GM18502 (cell line): ENCODE data around the gene LYVE1.

Experiments used
- ATAC-seq: cut with Tn5 transposase; IDR thresholded peaks from one replicate; pipeline ENCODE4 v1.9.1; 2021; ENCODE audit warnings: mild to moderate bottlenecking; ENCODE audit not compliant: unreplicated experiment, poor library complexity

Gene LYVE1

DNA sequence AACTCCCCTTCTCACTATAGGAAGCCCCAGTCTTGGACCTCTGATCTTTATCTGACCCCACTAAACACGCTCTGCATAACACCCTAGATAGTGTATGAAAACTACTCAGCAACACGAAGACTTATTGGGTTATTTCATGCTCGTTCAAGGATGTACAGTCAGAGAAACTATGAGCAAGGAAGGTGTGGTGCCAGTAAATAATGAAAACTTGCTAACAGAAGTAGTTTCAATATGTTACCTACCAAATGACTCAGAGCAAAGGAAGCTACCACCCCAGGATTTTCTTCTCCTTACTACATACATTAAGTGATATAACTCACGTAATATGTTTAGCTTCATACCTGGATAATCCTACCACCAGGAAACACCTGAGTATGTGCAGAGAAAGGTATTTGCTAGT is 25.9 kb upstream of the LYVE1 start:
- no peak for ATAC-seq

DNA sequence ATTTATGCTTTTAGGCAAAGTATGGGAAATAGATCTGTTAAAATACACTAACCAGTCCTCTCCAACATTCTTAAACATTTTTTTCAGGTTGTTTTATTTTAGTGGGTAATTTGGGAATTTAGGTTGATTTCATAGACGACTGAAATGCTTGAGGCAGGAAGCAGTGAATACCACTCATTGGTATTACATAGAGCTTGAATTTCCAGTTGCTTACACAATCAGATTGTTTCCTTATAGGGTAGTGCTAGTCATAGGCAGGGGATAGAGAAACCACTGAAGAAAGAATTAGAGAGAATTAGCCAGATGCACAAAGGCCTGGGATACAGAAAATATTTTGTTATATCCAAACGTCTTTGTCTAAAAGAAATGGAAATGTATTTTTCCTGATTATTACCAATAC is 23.9 kb upstream of the LYVE1 start:
- no peak for ATAC-seq

DNA sequence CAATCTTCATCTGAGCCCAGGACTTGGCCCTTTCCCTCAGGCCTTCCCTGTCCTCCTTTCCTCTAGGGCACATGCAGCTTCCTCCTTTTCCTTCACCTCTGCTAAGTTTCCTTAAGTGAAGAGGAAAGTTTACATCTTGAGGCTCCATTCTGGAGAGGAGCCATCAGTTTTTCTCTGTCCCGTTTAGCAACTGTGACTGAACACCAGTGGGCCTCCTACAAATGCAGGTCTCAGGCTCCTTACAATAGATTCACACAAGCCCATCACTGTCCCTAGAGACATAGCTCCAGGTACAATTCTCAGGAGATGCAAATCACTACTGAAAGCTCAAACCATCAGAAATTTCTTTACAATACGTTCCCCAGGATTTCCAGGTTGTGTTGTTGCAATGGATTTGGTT is 23.3 kb upstream of the LYVE1 start:
- no peak for ATAC-seq

DNA sequence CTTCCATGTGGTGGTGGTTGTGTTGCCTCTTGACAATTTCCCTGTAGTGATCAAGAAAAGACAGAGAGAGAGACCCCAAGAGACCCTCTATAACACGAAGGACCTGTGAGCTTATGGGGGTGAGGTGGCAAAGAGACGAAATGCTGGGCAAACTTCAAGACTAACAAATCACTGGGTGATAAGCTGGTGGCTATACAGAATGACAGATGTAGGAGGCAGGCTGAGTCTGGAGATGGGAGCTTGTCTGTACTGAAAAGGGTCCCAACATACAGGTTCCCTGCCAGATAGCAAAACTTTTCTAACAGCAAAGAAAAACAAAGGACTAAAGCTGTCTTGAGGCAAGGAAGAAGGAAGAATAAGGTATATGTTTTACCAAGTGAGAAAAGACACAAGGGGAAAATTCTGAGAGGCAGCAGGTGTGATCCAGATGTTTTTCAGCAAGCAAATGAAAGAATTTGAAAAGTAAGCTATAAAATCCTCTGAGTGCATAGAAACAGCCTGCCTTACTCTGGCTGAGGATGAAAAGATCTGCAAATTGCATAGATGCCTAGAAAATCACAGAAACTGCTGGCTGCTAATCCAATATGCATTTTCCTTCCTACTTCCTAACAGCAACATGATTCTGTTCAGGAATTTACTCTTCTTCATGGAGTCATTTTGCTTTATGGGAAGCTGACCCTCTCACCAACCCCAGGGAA is 21.9 kb upstream of the LYVE1 start:
- no peak for ATAC-seq

DNA sequence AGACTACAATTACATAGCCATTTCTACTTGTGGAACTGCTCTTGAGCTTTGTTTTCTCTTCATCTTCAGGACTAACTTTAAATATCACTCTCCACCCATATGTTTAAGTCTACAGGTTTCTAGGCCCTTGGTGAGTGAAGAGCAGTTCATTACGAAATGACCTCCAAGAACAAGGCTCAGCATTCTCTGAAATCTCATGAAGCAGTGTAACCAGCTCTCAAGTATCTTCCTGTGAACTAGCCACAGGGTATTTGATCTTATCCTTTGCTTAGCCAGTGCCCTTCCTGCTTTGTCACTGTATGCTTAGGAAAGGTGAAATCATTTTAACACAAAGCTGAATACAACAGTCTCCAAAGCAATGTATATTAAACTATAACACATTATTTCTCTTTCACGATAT is 20.4 kb upstream of the LYVE1 start:
- no peak for ATAC-seq

DNA sequence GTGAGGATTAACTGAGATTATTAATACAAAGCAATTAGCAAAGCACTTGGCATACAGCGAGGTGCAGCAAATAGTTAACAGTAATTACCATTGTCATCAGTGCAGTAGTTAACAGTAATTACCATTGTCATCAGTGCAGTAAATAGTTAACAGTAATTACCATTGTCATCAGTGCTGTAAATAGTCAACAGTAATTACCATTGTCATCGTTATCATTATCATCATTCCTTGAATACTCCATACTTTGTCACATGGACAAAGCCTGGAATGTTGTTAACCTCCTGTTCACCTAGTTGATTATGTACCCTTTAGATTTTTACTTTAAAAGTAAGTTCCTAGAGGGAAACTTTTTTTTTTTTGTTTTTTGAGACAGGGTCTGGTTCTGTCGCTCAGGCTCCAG is 19.5 kb upstream of the LYVE1 start:
- no peak for ATAC-seq

DNA sequence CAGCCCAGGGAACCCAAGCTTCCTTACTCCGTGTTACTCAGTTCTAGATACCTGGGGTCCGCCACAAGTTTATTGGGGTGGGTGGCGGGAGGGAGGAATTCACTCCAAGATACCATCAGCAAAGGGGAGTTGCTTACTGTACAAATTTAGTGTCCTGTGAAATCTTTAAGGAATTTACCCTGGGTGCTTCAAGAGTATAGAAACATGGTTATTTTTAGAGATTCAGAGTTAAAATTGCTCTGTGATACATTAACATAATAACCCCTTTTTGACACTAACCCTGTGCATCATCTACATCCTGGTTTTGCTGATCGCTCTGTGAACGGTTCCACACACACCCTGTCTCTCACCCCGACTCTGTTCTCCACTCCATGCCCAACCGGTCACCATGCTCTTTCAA is 18.9 kb upstream of the LYVE1 start:
- ATAC-seq = no peak

DNA sequence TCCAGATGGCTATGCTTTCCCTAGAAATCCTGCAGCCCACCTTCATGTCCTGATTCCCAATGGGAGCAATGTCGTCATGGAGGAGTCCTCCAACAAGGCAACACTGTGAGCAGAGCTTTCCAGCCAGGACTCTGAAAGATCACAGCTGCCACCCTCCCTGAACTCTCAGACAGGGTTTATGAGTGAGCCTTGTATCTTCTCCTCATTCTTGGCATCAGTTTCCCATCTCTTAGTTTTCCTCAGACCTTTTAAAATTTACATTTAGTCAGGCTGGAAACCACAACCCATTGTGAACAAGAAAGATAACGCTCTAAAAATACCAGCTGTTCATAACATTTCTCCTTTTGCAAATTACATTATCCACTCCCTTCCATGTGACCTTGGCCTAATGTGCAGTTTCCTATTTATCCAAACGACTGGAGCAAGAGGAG is 15.6 kb upstream of the LYVE1 start:
- no peak for ATAC-seq

DNA sequence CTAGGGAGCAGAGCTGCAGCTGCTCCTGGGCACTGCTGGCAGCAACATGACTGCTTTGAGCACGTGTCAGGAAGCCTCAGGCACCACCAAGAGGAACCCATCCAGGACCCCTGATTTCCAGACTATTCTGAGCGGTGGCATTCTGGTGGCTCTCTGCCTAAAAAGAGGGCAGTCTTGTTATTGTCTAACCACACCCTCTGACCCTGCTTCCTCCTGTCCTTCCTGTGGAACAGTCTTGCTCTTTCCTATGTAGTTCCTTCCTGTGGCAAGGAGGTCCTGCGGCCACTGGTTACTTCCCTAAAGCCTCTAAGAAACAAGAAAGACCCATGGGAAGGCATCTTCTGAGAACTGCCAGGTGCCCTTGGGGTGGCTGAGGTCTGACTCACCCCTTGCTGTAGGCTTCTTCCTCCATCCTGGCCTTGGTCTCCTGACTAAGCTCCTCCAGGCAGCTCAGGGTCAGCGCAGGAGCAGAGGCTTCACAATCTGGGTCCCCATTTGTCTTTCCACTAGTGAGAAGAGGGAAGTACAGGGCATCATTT is 13.1 kb upstream of the LYVE1 start:
- no peak for ATAC-seq

DNA sequence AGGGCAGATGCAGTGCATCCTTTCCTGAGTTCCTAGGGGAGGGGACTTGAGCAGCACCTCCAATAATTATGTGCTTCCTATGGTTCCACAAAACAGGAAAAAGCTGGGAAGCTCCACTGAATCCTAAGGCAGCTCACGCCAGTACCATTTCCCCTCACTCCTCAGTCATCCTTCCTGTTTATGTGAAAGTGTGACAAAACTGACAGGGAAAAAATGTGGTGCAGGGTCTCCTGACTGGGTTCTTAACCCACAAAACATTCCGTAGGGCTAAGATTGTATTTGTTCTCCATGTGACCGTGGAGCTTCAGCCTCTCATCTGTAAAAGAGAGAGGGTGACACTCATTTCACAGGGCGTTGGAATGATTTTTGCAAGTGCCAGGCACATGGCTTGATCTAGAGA is 12.2 kb upstream of the LYVE1 start:
- ATAC-seq = no peak

DNA sequence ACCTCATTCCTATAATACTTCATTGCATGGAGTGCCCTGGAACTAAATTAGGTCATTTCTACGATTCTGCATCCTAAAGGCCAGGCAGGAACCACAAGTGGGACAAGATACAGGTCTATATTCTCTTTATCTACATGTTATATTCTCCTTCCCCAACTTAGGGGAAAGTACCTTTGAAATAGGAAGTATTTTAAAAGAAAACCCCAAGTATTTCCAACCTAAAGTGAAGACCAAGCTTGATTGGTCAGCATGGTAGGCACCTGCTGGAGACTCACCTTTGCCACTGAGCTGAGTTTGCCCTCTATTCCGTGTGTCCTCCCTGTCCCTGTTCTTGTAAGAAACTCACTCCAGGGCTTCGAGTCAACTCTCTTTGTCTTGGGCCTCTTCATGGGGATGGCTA is 11.2 kb upstream of the LYVE1 start:
- no peak for ATAC-seq

DNA sequence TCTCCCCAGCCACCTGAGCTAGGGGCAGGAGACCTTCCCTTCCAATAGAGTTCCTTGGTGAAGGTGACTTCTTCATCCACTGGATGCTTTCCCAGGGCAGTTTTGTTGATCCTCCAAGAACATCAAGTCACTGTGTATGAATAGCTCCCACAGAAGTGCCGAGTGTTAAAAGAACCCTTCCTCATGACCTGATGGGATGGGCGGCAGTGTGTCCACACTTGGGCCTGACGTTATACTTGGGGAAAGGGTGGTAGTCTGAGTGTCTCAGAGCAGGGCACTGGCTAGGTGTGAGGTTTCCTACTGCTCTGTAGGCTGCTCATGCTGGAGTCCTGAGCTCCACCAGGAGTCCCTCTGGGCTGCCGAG is 7.6 kb upstream of the LYVE1 start:
- no peak for ATAC-seq

DNA sequence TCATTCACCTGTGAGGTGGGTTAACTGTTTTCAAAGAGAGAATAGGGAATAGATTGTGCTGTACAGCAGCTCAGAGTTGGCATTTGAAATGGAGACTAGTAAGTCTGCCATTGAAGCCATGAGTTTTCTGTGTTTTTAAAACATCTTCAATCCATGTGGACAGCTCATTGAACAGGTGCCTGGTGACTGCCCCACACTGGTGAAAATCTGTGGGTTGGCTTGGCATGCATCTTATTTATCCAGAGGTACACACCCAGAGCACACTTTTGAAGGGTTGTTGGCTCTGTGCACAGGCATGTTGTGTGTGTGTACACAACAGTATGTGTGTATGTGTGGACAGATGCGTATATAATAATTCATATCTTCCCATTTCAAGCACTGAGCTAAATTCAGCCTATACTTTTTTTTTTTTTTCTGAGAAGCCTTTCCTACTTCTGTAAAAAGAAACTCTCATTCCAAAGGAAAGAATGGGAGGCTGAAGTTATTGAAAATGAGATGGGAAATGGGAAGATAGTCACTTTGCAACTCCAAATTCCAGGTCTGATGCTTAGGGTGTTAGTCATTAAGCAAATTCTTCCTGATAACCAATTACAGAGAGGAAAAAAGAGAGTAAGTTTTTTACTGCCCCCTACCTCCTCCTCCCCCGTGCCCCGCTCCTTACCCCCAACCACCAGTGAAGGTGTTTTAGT is 7.0 kb upstream of the LYVE1 start:
- no peak for ATAC-seq

DNA sequence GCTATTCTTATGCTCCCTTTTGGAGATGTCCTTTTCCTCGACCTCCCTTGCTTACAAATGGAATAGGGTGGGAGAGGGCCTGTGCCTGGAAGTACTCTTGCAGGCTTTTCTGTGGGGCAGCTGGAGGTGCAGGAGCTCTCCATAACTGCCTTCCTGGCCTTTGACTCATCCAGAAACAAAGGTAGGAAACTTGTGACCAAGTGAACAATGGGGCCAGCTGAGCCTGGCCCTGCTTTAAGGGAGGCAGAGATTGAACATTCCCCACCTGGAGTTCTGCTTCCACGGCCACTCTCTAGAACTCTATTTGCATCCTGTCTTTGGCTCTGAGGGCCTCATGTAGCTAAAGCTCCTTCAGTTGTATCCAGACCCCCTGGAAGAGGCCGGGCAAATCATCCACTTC is 5.1 kb upstream of the LYVE1 start:
- no peak for ATAC-seq

DNA sequence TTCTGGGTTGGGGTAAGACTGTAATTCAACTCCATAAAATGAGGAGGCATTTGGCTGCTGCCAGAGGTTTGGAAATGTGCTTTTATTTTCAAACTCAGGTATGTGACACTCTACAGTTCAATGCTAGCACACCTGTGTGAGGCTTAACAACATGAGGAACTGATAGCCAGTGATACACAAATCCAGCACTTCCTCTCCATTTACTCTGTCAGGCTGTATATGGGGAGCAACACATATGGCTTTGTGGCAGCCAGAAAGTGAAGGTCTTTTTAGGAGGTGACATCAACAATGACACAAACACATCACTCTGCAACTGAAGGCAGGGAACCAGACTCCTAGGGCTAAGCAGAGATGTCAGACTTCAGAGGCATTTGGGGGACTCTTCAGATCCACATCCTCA is 4.6 kb upstream of the LYVE1 start:
- ATAC-seq = no peak

DNA sequence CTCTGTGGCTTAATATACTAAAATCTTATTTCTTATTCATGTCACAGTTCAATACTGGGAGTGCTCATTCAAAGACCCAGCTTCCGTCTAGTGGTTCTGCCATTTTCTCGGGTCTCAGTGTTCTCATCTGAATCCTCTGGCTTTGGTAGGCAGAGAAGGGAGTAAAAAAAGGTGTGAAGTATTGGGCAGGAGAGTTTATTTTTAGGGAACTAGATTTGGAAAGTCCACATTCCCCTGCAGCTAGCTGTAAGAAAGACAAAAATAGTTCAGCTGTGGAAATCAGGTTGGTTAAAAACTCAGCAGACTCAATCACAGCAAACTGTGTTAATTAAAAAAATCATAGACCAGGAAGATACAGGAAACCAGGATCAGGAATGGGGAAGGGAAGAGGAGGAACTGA is 4.1 kb upstream of the LYVE1 start:
- no peak for ATAC-seq

DNA sequence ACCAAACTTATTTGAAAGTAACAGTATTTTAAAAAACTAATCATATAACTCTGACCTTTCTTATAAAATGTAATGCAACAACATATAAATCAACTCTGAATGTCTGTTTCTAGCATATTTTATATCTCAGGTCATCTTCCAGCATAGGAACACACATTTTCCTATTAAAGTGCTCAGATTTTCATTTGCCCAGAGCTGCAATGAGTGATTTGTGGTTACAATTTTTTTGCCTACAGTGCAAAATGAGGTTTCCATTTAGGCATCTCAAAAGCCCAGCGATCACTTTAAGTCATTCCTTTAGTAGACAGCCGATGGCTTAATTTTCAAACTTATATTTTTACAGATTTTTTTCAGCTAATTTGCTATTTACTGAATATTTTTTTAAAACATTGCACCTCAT is 1.0 kb downstream of the LYVE1 start:
- no peak for ATAC-seq

DNA sequence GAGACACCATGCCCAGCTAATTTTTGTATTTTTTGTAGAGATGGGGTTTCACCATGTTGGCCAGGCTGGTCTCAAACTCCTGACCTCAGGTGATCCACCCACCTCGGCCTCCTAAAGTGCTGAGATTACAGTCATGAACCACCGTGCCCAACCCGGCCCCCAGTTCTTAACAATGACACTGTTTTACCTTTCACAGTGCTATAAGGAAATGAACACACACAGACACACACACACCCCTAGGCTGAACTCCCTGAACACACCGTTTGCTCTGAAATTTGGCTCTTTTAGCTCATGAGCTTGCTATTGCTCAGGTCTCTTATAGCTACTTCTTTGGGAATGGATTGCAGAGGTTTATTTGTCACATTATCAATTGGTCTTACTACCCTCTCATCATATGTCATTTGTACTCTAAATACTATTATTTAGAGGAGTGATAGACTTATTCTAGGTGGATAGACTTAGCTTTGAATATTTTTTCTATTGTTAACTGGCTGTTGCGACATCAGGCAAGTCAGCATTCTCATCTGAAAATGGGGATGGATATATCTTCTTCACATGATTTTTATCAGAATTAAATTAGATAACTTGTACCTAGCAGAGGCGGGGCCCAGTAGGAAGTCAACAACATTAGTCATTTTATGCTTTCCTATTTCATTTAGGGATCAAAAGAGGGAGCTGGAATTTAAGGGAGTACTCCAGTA is 2.1 kb downstream of the LYVE1 start:
- no peak for ATAC-seq

DNA sequence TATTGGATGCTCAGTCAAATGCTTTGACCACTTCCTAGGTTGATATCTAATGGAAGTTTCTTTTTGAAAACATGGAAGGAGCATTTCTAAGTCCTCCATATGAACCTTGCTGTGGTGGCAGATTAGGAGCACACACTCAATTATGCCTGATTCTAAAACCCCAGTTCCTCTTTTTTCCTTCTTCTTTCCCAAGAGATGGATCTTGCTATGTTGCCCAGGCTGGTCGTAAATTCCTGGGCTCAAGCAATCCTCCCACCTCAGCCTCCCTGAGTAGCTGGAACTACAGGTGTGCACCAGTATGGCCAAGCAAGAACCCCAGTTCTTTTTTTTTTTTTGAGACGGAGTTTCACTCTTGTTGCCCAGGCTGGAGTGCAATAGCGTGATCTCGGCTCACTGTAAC is 3.0 kb downstream of the LYVE1 start:
- no peak for ATAC-seq

DNA sequence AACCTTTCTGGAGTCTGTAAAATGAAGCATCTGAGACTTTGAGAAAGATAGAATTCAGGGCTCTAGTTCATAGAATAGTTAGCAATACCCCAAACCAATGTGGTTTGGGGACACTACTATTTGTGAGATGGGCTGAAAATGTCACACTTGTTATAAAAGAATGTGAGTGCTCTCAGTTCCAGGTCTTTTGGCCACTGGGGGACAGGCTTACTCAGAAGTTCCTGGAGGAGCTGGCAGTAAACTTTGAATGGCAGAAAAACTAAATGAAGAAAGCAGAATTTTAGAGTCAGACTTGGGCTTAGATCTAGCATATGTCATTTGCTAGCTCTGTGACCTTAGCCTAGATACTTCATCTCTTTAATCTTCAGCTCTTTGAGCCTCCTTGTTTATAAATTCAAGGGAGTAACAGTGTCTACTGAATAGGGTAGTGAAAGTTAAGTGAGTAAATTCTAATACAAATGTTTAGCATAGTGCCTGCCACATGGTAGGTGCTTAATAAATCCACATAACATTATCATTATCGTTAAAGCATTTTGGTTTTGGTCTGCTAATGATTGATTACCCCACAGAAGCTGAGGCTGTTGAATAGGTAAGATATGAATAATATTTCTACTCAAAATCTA is 3.7 kb downstream of the LYVE1 start:
- no peak for ATAC-seq

DNA sequence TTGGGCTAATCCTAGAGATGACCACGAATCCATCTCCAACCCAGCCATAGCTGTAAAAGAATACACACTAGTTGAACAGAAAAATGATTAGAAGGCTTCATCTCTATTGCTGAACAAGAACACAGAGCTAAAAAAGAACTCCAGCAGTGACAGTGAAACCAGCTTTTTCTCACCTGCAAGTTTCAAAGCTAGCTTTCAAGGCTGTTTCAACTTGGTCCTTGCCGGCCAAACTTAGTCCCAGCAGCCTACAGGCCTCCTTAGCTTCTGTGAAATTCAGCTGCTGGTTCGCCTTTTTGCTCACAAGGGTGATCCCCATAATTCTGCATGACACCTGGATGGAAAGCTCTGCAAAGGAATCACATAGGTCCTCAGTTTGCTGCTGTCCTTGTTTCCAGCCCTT is 4.4 kb downstream of the LYVE1 start:
- no peak for ATAC-seq
